ENCODE measurements around the gene AIG1. TPM values are rescaled to one million over a fixed set of nuclear protein-coding genes. Genes with fewer than 3 reads are reported as not detected.

The AIG1 gene
- total and polyA plus RNA-seq, 2 of the 13 experiments (the other 11 are each of a cell fraction or from before 2014, with no cell fraction given) = 115 to 197 TPM

DNA sequence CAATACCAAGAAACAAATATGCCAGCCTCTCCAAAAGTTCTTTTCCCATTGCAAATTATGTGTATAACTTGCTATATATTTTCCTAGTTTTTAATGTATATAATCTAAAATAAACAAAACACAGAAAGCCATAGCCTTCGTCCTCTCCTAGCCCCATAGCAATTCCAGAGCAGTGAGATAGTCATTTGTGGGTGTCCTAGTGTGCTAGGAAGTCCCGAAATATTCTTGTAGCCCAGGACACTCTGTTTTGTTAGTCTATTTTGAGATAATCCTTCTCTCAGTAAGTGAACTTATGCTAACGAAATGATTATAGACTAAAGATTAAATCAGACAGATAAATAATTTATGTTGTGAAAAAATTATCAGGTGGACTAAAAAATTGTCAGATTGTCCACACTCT lies 90.7 kb downstream of the AIG1 start:
- FAIRE-seq = no peak
- no peak for ATAC-seq

More for the DNA sequence above, 90.7 kb downstream of the AIG1 start:
- Histone ChIP-seq H3K4me1 (ENCODE audit: insufficient read depth, low read length) (no peaks in the 10 kb centered on the region), H3K9ac (ENCODE audit: insufficient read depth, low read depth, low read length) (no peak overlapping the region), H3K4me3 (replicated peaks in 1 of 3; ENCODE audit: insufficient read depth in 1 of 3, low read depth in 2 of 3, low read length in 3 of 3) (no peak overlapping the region), H4K20me1 (ENCODE audit: insufficient read depth, low read length) (no peaks in the 10 kb centered on the region; the same call in 1 of the 2 replicates), H3K27me3 (ENCODE audit: control insufficient read depth in 1 of 2, insufficient read depth in 2 of 2, low read length in 2 of 2) (no peaks in the 10 kb centered on the region), H3K79me2 (ENCODE audit: insufficient read depth, low read length) (no peaks in the 10 kb centered on the region), H3K27ac (ENCODE audit: extremely low read length, insufficient read depth, low read length) (no peak overlapping the region), H3K4me2 (ENCODE audit: low read depth, low read length) (no peak overlapping the region), H3K36me3 (replicated peaks in 1 of 2; ENCODE audit: control insufficient read depth in 1 of 2, insufficient read depth in 2 of 2, low read length in 2 of 2) (peaks cover 2 to 15% of the 10 kb centered on the region in 2 experiments), H2AFZ (ENCODE audit: low read length) (no peak overlapping the region), H3K9me3 (ENCODE audit: low read length) (no peaks in the 10 kb centered on the region)
- intact Hi-C loops (cut with micrococcal nuclease; ENCODE audit: unreplicated experiment) = no loop called here
- no peak for DNase-seq (ENCODE audit: low spot score)
- BruUV-seq (replicated peaks) = no TSS peak
- 94% methylated on average over 3 of the region's 3 CpGs for WGBS (ENCODE audit: low lambda C conversion rate)
- in situ Hi-C loops (cut with HindIII; ENCODE audit: extremely low pct_ligation_motif_present, low pct_unique_long_range_greater_than_20kb) = no loop called here
- ChIA-PET CTCF (ENCODE audit: low intra/inter-chr PET ratio, low total read pairs) (no interaction called here), POLR2A (no interaction called here)
- TF ChIP-seq ZNF567 (CRISPR knock-in tag; IDR thresholded peaks at IDR 0.05; ENCODE audit: borderline replicate concordance) (no peak), ZNF205 (CRISPR knock-in tag; IDR thresholded peaks at IDR 0.05) (no peak), ZNF17 (CRISPR knock-in tag; IDR thresholded peaks at IDR 0.05) (no peak), MXD4 (CRISPR knock-in tag; IDR thresholded peaks at IDR 0.05) (no peak), HOMEZ (CRISPR knock-in tag; IDR thresholded peaks at IDR 0.05; ENCODE audit: low read depth) (no peak), RAD21 (CRISPR knock-in tag; IDR thresholded peaks at IDR 0.05) (no peak), HDAC6 (IDR thresholded peaks at IDR 0.05; ENCODE audit: low read depth, low read length) (no peak), PHF21A (CRISPR knock-in tag; IDR thresholded peaks at IDR 0.05) (no peak), ZNF468 (CRISPR knock-in tag; IDR thresholded peaks at IDR 0.05) (no peak), EEA1 (CRISPR knock-in tag; IDR thresholded peaks at IDR 0.05; ENCODE audit: borderline replicate concordance) (no peak), ZNF354B (CRISPR knock-in tag; IDR thresholded peaks at IDR 0.05) (no peak), KDM3A (CRISPR knock-in tag; IDR thresholded peaks at IDR 0.05; ENCODE audit: low read depth) (no peak), ARHGAP35 (CRISPR knock-in tag; IDR thresholded peaks at IDR 0.05; ENCODE audit: borderline replicate concordance) (no peak), SIX1 (CRISPR knock-in tag; IDR thresholded peaks at IDR 0.05; ENCODE audit: borderline replicate concordance) (no peak), HDAC2 (CRISPR knock-in tag; IDR thresholded peaks at IDR 0.05) (no peak)

Data from HepG2 (cell line).